H1 (cell line): ENCODE data around the gene DHX34. TPM values are rescaled to one million over a fixed set of nuclear protein-coding genes. Genes with fewer than 3 reads are reported as not detected.

Experiments
- CTCF ChIA-PET: fragments of 300-600 bp; sonication (Branson Sonifier 250); formaldehyde crosslinking; loops from one replicate; lab custom pipeline; 2021; ENCODE audit not compliant: partially characterized antibody; lab: Charles Lee
- POLR2A ChIA-PET: fragments of 300-600 bp; sonication (Branson Sonifier 250); formaldehyde crosslinking; loops from one replicate; lab custom pipeline; 2021; ENCODE audit warnings: inconsistent platforms; ENCODE audit not compliant: partially characterized antibody; lab: Charles Lee
- DNase-seq, 2 experiments: peaks; one replicate each; pipeline versions ENCODE4 v3.0.0 to v3.0.0-alpha.2; 2010 to 2022; ENCODE audit warnings: low spot score in 2 of 2, low read depth in 1 of 2, mixed read lengths in 1 of 2
- FAIRE-seq: peaks from 2 replicates; lab custom pipeline; 2011; peaks lifted over from hg19 to GRCh38; lab: Jason Lieb, UNC
- H2AFZ ChIP-seq: 2 replicates; pipeline ENCODE4 v1.8.1; 2012; ENCODE audit warnings: low read length, inconsistent platforms
- H2AK5ac ChIP-seq: 2 replicates; pipeline ENCODE4 v1.6.1; 2013; ENCODE audit warnings: low read depth, low read length
- H2BK120ac ChIP-seq: replicated peaks from 2 replicates; pipeline ENCODE3; 2013; ENCODE audit warnings: low read depth, low read length, inconsistent platforms
- H2BK12ac ChIP-seq: 2 replicates; pipeline ENCODE4 v1.6.1; 2013; ENCODE audit warnings: low read depth, low read length
- H2BK15ac ChIP-seq: 2 replicates; pipeline ENCODE4 v1.6.1; 2013; ENCODE audit warnings: low read length
- H2BK20ac ChIP-seq: 2 replicates; pipeline ENCODE4 v1.6.1; 2013; ENCODE audit warnings: low read length
- H2BK5ac ChIP-seq: 2 replicates; pipeline ENCODE4 v1.6.1; 2013; ENCODE audit warnings: low read depth, low read length
- H3K14ac ChIP-seq: 2 replicates; pipeline ENCODE4 v1.6.1; 2013; ENCODE audit warnings: inconsistent platforms; ENCODE audit not compliant: insufficient read length
- H3K18ac ChIP-seq: 2 replicates; pipeline ENCODE4 v1.6.1; 2013; ENCODE audit warnings: low read length; ENCODE audit errors: extremely low read depth
- H3K23ac ChIP-seq: 2 replicates; pipeline ENCODE4 v1.6.1; 2013; ENCODE audit warnings: inconsistent platforms; ENCODE audit not compliant: insufficient read length
- H3K23me2 ChIP-seq: 2 replicates; pipeline ENCODE4 v1.6.1; 2013; ENCODE audit warnings: low read depth, low read length
- H3K27ac ChIP-seq: 2 replicates; pipeline ENCODE4 v1.6.1; 2011; ENCODE audit warnings: low read depth, low read length, inconsistent platforms
- H3K27me3 ChIP-seq, 4 experiments: replicated peaks in 1 of 4; 1 replicate in 1 of 4; 2 replicates in 3 of 4; pipeline versions ENCODE4 v1.6.1 to v1.8.1; 2011 to 2013; ENCODE audit warnings: low read length in 3 of 4, mild to moderate bottlenecking in 3 of 4, inconsistent platforms in 2 of 4, mixed read lengths in 2 of 4, moderate library complexity in 1 of 4; ENCODE audit not compliant: control insufficient read depth in 3 of 4, insufficient read depth in 3 of 4; ENCODE audit errors: extremely low read depth in 1 of 4
- H3K36me3 ChIP-seq, 4 experiments: 2 replicates each; pipeline versions ENCODE4 v1.6.1 to v1.8.1; 2011 to 2013; ENCODE audit warnings: mild to moderate bottlenecking in 4 of 4, low read length in 3 of 4, moderate library complexity in 2 of 4, control low read depth in 1 of 4, inconsistent platforms in 1 of 4; ENCODE audit not compliant: insufficient read depth in 4 of 4, control insufficient read depth in 2 of 4
- H3K4ac ChIP-seq: replicated peaks from 2 replicates; pipeline ENCODE3; 2013; ENCODE audit warnings: low read length, low read depth, mixed read lengths, inconsistent platforms; ENCODE audit not compliant: insufficient read length
- H3K4me1 ChIP-seq, 4 experiments: replicated peaks in 1 of 4; 1 replicate in 1 of 4; 2 replicates in 3 of 4; pipeline versions ENCODE4 v1.6.1 to v1.8.1; 2011 to 2013; ENCODE audit warnings: low read length in 3 of 4, inconsistent platforms in 2 of 4, mixed read lengths in 1 of 4; ENCODE audit not compliant: insufficient read depth in 4 of 4, control insufficient read depth in 3 of 4
- H3K4me2 ChIP-seq, 2 experiments: 2 replicates each; pipeline versions ENCODE4 v1.6.1 to v1.8.1; 2011 to 2013; ENCODE audit warnings: low read depth in 2 of 2, low read length in 2 of 2, control low read depth in 1 of 2, inconsistent platforms in 1 of 2, mild to moderate bottlenecking in 1 of 2; ENCODE audit not compliant: insufficient read depth in 1 of 2
- H3K4me3 ChIP-seq, 4 experiments: fragments of 200-600, 300-600 bp in 1 of 4; sonication (generic), shearing (Covaris generic), sonication (Bioruptor Twin) in 1 of 4; 2 replicates each; pipeline versions ENCODE4 v1.5.1 to v1.8.1; 2011 to 2016; ENCODE audit warnings: low read length in 4 of 4, low read depth in 3 of 4, control low read depth in 2 of 4, inconsistent platforms in 2 of 4, mild to moderate bottlenecking in 2 of 4, mixed read lengths in 1 of 4, moderate library complexity in 1 of 4; ENCODE audit not compliant: insufficient read depth in 2 of 4; ENCODE audit errors: extremely low read depth in 1 of 4
- H3K56ac ChIP-seq: replicated peaks from 2 replicates; pipeline ENCODE3; 2013; ENCODE audit warnings: low read depth, mild to moderate bottlenecking, mixed read lengths, low read length, inconsistent platforms; ENCODE audit not compliant: insufficient read length
- H3K79me1 ChIP-seq: 2 replicates; pipeline ENCODE4 v1.6.1; 2013; ENCODE audit warnings: low read depth, low read length, control low read depth
- H3K79me2 ChIP-seq, 2 experiments: 2 replicates each; pipeline versions ENCODE4 v1.6.1 to v1.8.1; 2012 to 2013; ENCODE audit warnings: low read length in 2 of 2, mild to moderate bottlenecking in 2 of 2, inconsistent platforms in 1 of 2; ENCODE audit not compliant: insufficient read depth in 2 of 2, control insufficient read depth in 1 of 2
- H3K9ac ChIP-seq, 4 experiments: replicated peaks in 1 of 4; 1 replicate in 1 of 4; 2 replicates in 3 of 4; pipeline versions ENCODE4 v1.6.1 to v1.8.1; 2011 to 2013; ENCODE audit warnings: low read depth in 3 of 4, low read length in 3 of 4, control low read depth in 2 of 4, mild to moderate bottlenecking in 2 of 4, moderate library complexity in 2 of 4, inconsistent platforms in 1 of 4; ENCODE audit errors: extremely low read depth in 1 of 4
- H3K9me3 ChIP-seq, 2 experiments: 2 replicates each; pipeline versions ENCODE4 v1.6.1 to v1.8.1; 2012 to 2013; ENCODE audit warnings: mild to moderate bottlenecking in 2 of 2, moderate library complexity in 2 of 2, control low read depth in 1 of 2, inconsistent platforms in 1 of 2, low read depth in 1 of 2, low read length in 1 of 2, mixed read lengths in 1 of 2; ENCODE audit not compliant: insufficient read depth in 2 of 2
- H4K20me1 ChIP-seq, 2 experiments: replicated peaks in 1 of 2; 2 replicates each; pipeline versions ENCODE3 to v1.8.1; 2011 to 2013; ENCODE audit warnings: inconsistent platforms in 2 of 2, low read length in 2 of 2, mild to moderate bottlenecking in 1 of 2; ENCODE audit not compliant: insufficient read depth in 2 of 2, control insufficient read depth in 1 of 2
- H4K5ac ChIP-seq: 2 replicates; pipeline ENCODE4 v1.6.1; 2013; ENCODE audit warnings: low read length, low read depth, mixed read lengths, inconsistent platforms; ENCODE audit not compliant: insufficient read length
- H4K8ac ChIP-seq: 2 replicates; pipeline ENCODE4 v1.8.0; 2013; ENCODE audit warnings: mild to moderate bottlenecking, moderate library complexity, low read length, inconsistent platforms; ENCODE audit not compliant: insufficient read depth; ENCODE audit errors: extremely low read depth
- H4K91ac ChIP-seq: replicated peaks from 2 replicates; pipeline ENCODE3; 2013; ENCODE audit warnings: low read length, mixed read lengths, inconsistent platforms; ENCODE audit not compliant: insufficient read length
- CBX8 ChIP-seq: fragments of 300-800, 300-1000 bp; sonication (generic); IDR thresholded peaks from 2 replicates; pipeline ENCODE4 v1.7.1; 2016; ENCODE audit warnings: low read depth, low read length, borderline replicate concordance
- CREB1 ChIP-seq: IDR thresholded peaks from 2 replicates; pipeline ENCODE4 v1.6.1; 2012; ENCODE audit warnings: inconsistent platforms
- GABPA ChIP-seq: IDR thresholded peaks from 2 replicates; pipeline ENCODE4 v1.6.1; 2011; ENCODE audit warnings: mild to moderate bottlenecking, low read length, moderate library complexity, borderline replicate concordance; ENCODE audit not compliant: insufficient read depth
- USF2 ChIP-seq: IDR thresholded peaks from 2 replicates; pipeline ENCODE4 v1.6.1; 2011; ENCODE audit warnings: low read length, improper control_type of control experiment
- WGBS, 2 experiments: shearing (Covaris generic) in 1 of 2; methylation state at CpG; one replicate each; pipeline versions ENCODE4 v1.1.6 to v1.1.7; 2013 to 2015; ENCODE audit warnings: low lambda C conversion rate in 2 of 2, mixed read lengths in 2 of 2, inconsistent platforms in 1 of 2, low coverage in 1 of 2, missing lambda C conversion rate in 1 of 2; ENCODE audit not compliant: insufficient replicate concordance in 2 of 2, insufficient coverage in 1 of 2, insufficient read length in 1 of 2; ENCODE audit errors: extremely low coverage in 1 of 2, missing lambda C conversion rate in 1 of 2; 5-methylcytosine and 5-hydroxymethylcytosine counted together
- polyA plus RNA-seq, 7 experiments: library from polyadenylated mRNA; depleted of rRNA in 3 of 7; stranded (reverse) in 5 of 7; unstranded in 2 of 7; fragments of >200 nt in 5 of 7; fragments of 200-250 nt in 2 of 7; gene quantifications; 1 replicate in 5 of 7; 2 replicates in 1 of 7; 4 replicates in 1 of 7; pipeline versions ENCODE4 v1.2.1 to v1.2.3, GENCODE V29; 2011 to 2013; ENCODE audit warnings: missing spikeins in 2 of 7, mixed read lengths in 2 of 7
- total RNA-seq: library from RNA; stranded (reverse); fragmentation: NEBNext Ultra II Directional; extraction: Animal tissue kit (Norgen Biotek cat#: 25700); gene quantifications from 2 replicates; pipeline ENCODE4 v1.2.1, GENCODE V29; 2021
- TF ChIP-seq, protein P1 (sequence below): IDR thresholded peaks from 2 replicates; pipeline ENCODE4 v1.6.1; 2011; ENCODE audit warnings: low read depth, mild to moderate bottlenecking, low read length; ENCODE audit not compliant: insufficient read depth

Gene DHX34
- total and polyA plus RNA-seq, 2 of the 8 experiments (the other 6 are each of a cell fraction or from before 2014, with no cell fraction given): 17.5 to 24.3 TPM

GRCh38 chr19:47352095-47352494, 3.0 kb downstream of the DHX34 start:
- CTCF ChIA-PET: interaction anchor here (0.6 to 2.2 kb wide), 7 partner anchors 10 to 87 kb away, joined by 3 to 13 read pairs (median 3); no protein-coding TSS in a partner anchor
- DNase-seq (no peak), FAIRE-seq (no peak)
- Histone ChIP-seq H3K4ac (no peak overlapping the region), H3K9me3 (no peaks in the 10 kb centered on the region), H3K23me2 (peaks cover 8% of the 10 kb centered on the region), H3K4me2 (peak overlapping the region; percentile 5 to 9; a peak in 1 of 4 replicates), H3K79me1 (peaks cover 9% of the 10 kb centered on the region), H3K14ac (no peak overlapping the region), H2BK5ac (no peak overlapping the region), H2BK120ac (no peak overlapping the region), H3K4me3 (peak overlapping the region in 1 of 4 experiments; percentile 20; a peak in 2 of 8 replicates), H3K36me3 (peaks cover 24 to 46% (median 36%) of the 10 kb centered on the region in 4 experiments), H4K20me1 (peaks cover 3 to 6% of the 10 kb centered on the region in 2 experiments), H3K27me3 (peaks cover 0 to 3% (median 0%) of the 10 kb centered on the region in 4 experiments; a peak in 2 of 7 replicates), H2AK5ac (no peak overlapping the region), H3K9ac (peak overlapping the region in 1 of 4 experiments; percentile 19; a peak in 2 of 7 replicates), H3K18ac (no peak overlapping the region), H2BK12ac (no peak overlapping the region), H4K5ac (no peak overlapping the region), H3K56ac (no peak overlapping the region), H3K79me2 (peaks cover 0 to 33% of the 10 kb centered on the region in 2 experiments; a peak in 3 of 4 replicates), H3K4me1 (peaks cover 0 to 7% (median 2%) of the 10 kb centered on the region in 4 experiments; a peak in 4 of 7 replicates), H3K23ac (no peak overlapping the region), H2BK20ac (no peak overlapping the region), H3K27ac (peak overlapping the region; percentile 41; the same call in 1 of the 2 replicates), H2AFZ (no peak overlapping the region), H4K8ac (no peak overlapping the region), H4K91ac (no peak overlapping the region), H2BK15ac (no peak overlapping the region)
- WGBS, 2 experiments: 94% methylated on average over 2 of the region's 2 CpGs; no CpG with 5 or more reads in 1 of the 2 experiments
- TF ChIP-seq CREB1: 0 out of 2 replicates have a peak, but pooled peaks have one; percentile 51
- TF ChIP-seq CBX8: no peak
- peak; percentile 81 for TF ChIP-seq USF2
- no peak for TF ChIP-seq GABPA
- TF ChIP-seq, protein P1, sequence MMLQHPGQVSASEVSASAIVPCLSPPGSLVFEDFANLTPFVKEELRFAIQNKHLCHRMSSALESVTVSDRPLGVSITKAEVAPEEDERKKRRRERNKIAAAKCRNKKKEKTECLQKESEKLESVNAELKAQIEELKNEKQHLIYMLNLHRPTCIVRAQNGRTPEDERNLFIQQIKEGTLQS: peak; percentile 61; the same call in 1 of the 2 replicates
- POLR2A ChIA-PET: interaction anchor here (1.0 kb wide), 1 partner anchor 31 kb away, joined by 4 read pairs; no protein-coding TSS in a partner anchor
